ENCODE data around the gene RIPK3.
A peak's percentile ranks its signal among the peaks of the same experiment; 100 is the strongest.

RIPK3 gene

GRCh38 chr14:24321212-24321975, 18.4 kb downstream of the RIPK3 start:
- DNase-seq = no peak

- no peak for DNase-seq
Observed at GRCh38 chr14:24317141-24317928, 22.5 kb downstream of the RIPK3 start.

GRCh38 chr14:24316597-24316950, 23.2 kb downstream of the RIPK3 start:
- DNase-seq = no peak

GRCh38 chr14:24315807-24316596, 23.8 kb downstream of the RIPK3 start:
- DNase-seq = no peak

GRCh38 chr14:24315243-24315806, 24.5 kb downstream of the RIPK3 start:
- DNase-seq = no peak

GRCh38 chr14:24314377-24315193, 25.2 kb downstream of the RIPK3 start:
- no peak for DNase-seq

GRCh38 chr14:24313913-24314312, 25.9 kb downstream of the RIPK3 start:
- DNase-seq = no peak

- DNase-seq = no peak
Observed at GRCh38 chr14:24312736-24313507, 26.9 kb downstream of the RIPK3 start.

GRCh38 chr14:24311837-24312615, 27.8 kb downstream of the RIPK3 start:
- DNase-seq = no peak

GRCh38 chr14:24310646-24311604, 28.9 kb downstream of the RIPK3 start, which contains the start of gene LTB4R:
Gene LTB4R (plus strand): TSS chr14:24311502. CDS start chr14:24315652, 4,150 bp downstream.
- peak; percentile 37 for DNase-seq

- DNase-seq = no peak
Observed at GRCh38 chr14:24310265-24310645, 29.5 kb downstream of the RIPK3 start.

- no peak for DNase-seq
Observed at GRCh38 chr14:24309538-24310264, 30.1 kb downstream of the RIPK3 start, which contains the start of gene LTB4R2. Gene LTB4R2 (plus strand): TSS chr14:24310140. CDS start chr14:24310665, 525 bp downstream.

GRCh38 chr14:24308342-24309124, 31.3 kb downstream of the RIPK3 start:
- no peak for DNase-seq

GRCh38 chr14:24307575-24308341, 32.0 kb downstream of the RIPK3 start, which contains the start of gene CIDEB:
Gene CIDEB (minus strand): TSS chr14:24307977. CDS start chr14:24307858, 119 bp downstream.
- peak; percentile 45 for DNase-seq

- no peak for DNase-seq
Observed at GRCh38 chr14:24307156-24307574, 32.6 kb downstream of the RIPK3 start.

GRCh38 chr14:24304019-24304387, 35.8 kb downstream of the RIPK3 start:
- DNase-seq = no peak
